Measurements from ENCODE around the gene ZBTB4.

Gene ZBTB4

DNA sequence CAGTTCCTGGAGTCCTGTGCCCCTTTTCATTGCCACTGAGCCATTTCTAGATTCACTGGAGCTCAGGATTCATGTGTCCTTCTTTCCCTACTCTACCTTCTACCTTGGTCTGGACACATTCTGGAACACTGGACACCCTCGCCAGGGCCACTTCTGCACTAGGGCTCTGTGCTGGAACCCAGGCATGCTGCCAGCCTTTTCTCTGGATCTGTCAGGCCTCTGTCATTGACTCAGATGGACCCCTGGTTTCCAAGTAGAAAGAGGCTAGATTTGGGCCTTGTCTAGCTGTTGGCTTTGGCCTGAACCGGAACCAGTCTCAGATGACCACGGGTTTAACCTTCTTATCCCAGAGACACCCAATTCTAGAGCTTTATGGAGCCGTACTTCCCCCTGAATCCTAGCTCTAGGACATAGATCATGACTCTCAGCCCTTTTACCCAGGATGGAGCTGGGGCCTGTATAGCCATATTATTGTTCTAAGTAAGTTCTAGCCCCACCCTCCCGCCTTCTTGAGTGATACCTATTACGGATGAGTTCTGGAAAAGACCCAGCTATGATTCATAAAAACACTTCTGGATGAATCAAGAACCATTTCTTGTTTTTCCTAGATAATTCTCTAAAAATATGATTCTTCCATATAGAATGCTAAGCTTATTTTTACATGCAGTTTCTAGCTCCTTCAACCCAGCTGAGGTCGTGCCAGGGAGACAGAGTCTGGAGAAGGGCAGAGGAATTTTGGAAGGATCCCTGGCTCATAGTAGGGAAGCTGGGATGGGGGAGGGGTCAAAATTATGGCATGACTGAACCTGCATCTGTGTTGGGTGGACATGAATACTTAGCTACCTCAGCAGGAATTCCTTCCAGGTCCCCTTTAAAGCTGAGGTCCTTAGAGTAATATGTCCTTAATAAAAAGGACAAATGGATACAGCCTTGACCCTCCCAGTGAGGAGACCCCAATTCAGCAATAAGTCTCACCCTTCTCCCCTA, 35.6 kb downstream of the ZBTB4 start:
- FAIRE-seq (no peak), DNase-seq (ENCODE audit: low spot score) (no peak)

DNA sequence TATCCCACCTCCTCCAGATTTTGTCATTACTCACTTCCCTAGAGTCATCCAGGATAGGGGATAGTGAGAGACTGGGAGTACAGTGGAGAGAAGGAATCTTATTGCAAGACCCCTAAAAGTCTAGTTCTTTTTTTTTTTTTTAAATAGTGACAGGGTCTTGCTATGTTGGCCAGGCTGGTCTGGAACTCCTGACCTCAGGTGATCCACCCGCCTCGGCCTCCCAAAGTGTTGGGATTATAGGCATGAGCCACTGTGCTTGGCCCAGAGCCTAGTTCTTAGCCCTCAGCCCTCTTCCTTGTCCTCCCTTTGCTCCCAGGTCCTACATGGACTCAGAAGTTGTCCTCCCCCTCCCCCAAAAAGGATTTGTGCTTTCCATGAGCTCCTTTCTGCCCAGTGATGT, 37.3 kb downstream of the ZBTB4 start:
- DNase-seq (ENCODE audit: low spot score) (no peak), FAIRE-seq (no peak)

- DNase-seq (ENCODE audit: low spot score) (no peak), FAIRE-seq (no peak)
These were observed 38.2 kb downstream of the ZBTB4 start for GRCh38 chr17:7441266-7441665.

- FAIRE-seq: no peak
- DNase-seq (ENCODE audit: low spot score): peak; percentile 50
These were observed 38.6 kb downstream of the ZBTB4 start for GRCh38 chr17:7440834-7441195.

DNA sequence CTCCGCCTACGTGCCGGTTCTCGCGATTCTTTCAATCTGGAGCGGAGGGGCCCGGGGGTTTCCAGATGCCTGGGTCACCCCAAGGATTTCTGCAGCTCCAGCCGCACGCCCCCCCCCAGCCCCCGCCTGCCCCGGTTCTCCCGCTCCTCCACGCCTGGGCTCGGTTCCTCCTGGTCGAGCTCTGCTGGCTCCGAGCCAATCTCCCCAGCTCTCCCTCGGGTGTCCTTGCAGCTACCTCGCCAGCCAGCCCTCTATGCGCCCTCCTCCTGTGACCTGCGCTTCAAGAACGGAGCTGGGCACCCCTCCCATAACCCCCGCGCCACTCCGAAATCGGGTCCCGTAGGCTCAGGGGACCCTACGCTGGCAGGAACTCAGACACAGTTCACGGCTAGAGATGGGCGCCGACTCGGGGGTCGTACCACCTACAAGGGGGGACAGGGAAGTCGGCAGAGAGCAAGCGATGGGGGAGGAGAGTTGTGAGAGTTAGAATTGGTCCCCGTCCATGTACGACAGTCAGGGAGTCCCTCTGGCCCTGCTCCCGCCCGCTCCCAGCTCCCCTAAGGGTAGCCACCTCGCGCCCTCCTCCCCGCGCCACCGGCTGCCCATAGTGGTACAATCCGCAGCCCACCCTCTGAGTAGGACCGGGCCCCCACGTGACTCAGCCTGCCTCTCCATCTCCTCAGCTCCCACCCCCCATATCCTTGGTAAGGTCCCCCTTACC, 39.2 kb downstream of the ZBTB4 start:
- no peak for DNase-seq (ENCODE audit: low spot score)

DNA sequence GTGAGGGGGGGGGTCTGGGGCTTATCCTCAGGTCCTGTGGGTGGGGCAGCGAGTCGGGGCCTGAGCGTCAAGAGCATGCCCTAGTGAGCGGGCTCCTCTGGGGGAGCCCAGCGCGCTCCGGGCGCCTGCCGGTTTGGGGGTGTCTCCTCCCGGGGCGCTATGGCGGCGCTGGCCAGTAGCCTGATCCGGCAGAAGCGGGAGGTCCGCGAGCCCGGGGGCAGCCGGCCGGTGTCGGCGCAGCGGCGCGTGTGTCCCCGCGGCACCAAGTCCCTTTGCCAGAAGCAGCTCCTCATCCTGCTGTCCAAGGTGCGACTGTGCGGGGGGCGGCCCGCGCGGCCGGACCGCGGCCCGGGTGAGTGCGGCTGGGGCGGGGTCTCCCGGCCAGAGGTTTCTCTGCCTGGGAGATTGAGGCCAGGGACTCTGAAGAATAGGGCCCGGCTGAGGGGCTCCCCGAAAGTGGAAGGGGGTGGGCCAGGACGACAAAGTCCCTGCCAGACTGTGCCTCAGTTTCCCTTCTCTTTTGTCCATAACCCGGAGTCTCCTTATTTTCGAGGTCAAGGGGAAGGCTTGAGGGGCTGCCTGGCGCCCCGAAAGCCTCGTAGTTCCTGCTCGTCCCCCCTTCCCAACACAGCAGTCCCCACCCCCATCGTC, 39.8 kb downstream of the ZBTB4 start, which contains the start of gene FGF11:
Gene FGF11 (plus strand): TSS at position 51 of the 651 bp plus-strand sequence. CDS start 109 bp downstream, at position 160.
- FAIRE-seq (no peak), DNase-seq (ENCODE audit: low spot score) (no peak)

More for the DNA sequence above, 39.2 kb downstream of the ZBTB4 start:
- no peak for FAIRE-seq

- no peak for FAIRE-seq
- no peak for DNase-seq (ENCODE audit: low spot score)
These were observed 40.6 kb downstream of the ZBTB4 start for GRCh38 chr17:7438656-7439460.

- DNase-seq (ENCODE audit: low spot score): no peak
- FAIRE-seq: no peak
These were observed 41.3 kb downstream of the ZBTB4 start for GRCh38 chr17:7437950-7438614.

DNA sequence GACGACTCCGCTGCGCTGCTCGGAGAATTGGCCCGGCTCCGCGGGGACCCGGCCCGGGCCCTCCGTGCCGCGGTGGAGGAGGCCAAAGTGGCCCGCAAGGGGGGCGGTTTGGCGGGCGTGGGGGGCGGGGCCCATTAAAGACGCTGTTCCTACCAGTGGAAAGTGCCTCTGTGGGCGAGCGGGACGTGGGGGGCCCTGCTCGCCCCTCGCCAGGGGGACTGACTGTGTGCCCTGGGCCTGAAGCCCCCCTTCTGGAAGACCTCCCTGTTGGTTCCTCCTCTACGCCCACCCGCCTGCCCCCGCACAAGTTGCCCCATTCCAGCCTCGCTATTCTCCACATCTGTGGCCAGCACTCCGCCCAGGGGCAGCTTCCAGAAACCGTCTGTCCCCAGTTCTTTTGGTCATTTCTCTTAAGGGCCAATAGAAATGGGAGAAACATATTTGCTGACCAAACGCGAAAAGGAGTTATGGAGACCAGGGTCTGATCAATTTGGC, 42.0 kb downstream of the ZBTB4 start:
- FAIRE-seq (no peak), DNase-seq (ENCODE audit: low spot score) (no peak)

GRCh38 chr17:7436556-7437368, 42.7 kb downstream of the ZBTB4 start:
- FAIRE-seq (no peak), DNase-seq (ENCODE audit: low spot score) (peak; percentile 34)

DNA sequence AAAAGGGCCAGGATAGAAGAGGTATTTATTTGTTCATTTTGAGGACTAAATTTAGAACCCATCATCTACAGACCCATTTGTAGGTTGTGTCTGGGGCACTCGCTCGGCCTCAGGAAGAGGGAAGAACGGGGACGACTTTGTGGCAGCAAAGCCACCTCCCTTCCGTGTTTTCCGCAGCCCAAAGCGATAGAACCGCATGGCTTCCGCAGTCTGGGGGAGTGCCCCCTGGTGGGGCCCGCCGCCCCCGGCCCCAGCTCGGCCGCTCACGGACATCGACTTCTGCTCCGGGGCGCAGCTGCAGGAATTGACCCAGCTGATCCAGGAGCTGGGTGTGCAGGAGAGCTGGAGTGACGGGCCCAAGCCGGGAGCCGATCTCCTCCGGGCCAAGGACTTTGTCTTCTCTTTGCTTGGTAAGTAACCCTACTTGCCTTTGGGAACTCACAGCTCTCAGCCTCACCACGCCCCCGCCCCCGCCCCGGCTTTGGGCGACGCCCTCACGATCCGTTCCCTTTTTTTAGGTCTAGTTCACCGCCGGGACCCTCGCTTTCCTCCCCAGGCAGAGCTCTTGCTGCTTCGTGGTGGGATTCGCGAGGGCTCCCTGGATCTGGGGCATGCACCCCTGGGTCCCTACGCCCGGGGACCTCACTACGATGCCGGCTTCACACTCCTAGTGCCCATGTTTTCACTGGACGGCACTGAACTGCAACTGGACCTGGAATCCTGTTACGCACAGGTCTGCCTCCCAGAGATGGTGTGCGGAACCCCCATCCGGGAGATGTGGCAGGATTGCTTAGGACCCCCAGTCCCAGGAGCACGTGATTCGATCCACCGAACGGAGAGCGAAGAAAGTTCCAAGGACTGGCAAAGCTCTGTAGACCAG, 43.5 kb downstream of the ZBTB4 start:
- FAIRE-seq (no peak), DNase-seq (ENCODE audit: low spot score) (no peak)

DNA sequence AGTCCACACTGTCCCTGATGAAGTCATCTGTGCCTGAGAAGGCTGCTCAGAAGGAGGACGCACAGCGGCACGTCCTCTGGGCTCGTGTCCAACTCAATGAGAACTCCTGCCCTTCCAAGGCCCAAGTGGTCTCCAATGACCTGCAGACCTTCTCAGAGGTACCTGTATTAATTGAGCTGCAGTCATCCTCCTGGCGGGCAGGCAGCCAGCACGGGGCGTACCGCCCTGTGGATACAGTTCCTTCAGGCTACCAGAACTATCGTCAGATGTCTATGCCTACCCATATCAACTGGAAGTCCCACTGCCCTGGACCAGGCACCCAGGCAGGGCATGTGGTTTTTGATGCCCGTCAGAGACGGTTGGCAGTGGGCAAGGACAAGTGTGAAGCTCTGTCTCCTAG, 47.1 kb downstream of the ZBTB4 start:
- no peak for FAIRE-seq

GRCh38 chr17:7431231-7431630, 48.2 kb downstream of the ZBTB4 start:
- DNase-seq (ENCODE audit: low spot score): no peak
- no peak for FAIRE-seq

More for the DNA sequence above, 47.1 kb downstream of the ZBTB4 start:
- DNase-seq (ENCODE audit: low spot score): no peak

- DNase-seq (ENCODE audit: low spot score) (no peak), FAIRE-seq (no peak)
These were observed 49.7 kb downstream of the ZBTB4 start for GRCh38 chr17:7429722-7430121.

GRCh38 chr17:7428557-7428956, 50.9 kb downstream of the ZBTB4 start, which contains the start of gene SPEM3:
SPEM3 (plus strand) TSS chr17:7428857; CDS start chr17:7428903, 46 bp downstream.
- no peak for DNase-seq (ENCODE audit: low spot score)
- no peak for FAIRE-seq

DNA sequence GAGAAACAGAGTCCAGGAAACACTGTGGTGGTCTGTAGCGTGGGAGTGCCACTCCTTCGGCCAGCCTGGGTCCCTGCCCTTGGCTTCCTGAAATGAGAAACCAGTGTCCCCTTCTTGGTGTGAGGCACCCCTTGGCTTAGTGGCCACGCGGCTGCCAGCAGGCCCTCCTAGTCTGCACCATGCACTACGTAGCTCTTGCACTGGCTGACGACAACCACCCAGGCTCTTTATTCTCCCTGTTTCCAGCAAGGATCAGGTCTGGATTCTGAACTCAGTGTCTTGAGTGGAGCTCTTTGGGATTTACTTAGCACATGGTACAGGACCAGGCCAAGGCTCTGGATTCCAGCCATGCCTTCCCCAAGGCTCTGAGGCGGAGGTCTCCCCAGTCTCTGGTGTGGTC, 51.9 kb downstream of the ZBTB4 start:
- FAIRE-seq (no peak), DNase-seq (ENCODE audit: low spot score) (no peak)

GRCh38 chr17:7426896-7427489, 52.4 kb downstream of the ZBTB4 start:
- no peak for FAIRE-seq
- DNase-seq (ENCODE audit: low spot score): no peak

All from RCC 7860 (cell line).